Measurements from ENCODE around the gene CTBP1. TPM values are rescaled to one million over a fixed set of nuclear protein-coding genes. Genes with fewer than 3 reads are reported as not detected.

The CTBP1 gene
- total RNA-seq, 1 donor from 2014 or later = 165 TPM

- H3K36me3 Mint-ChIP-seq (ENCODE audit: low read depth, unreplicated experiment) = peaks cover 12% of the 10 kb centered on the region
- no peak for DNase-seq (ENCODE audit: low spot score)
Measured at GRCh38 chr4:1241466-1241935, 7.4 kb downstream of the CTBP1 start.

GRCh38 chr4:1240721-1241465 lies 8.0 kb downstream of the CTBP1 start:
- H3K27me3 Mint-ChIP-seq (ENCODE audit: unreplicated experiment) = peaks cover 8% of the 10 kb centered on the region
- H3K9me3 Mint-ChIP-seq (ENCODE audit: unreplicated experiment) = no peaks in the 10 kb centered on the region

More at GRCh38 chr4:1241466-1241935, 7.4 kb downstream of the CTBP1 start:
- no peak for TF ChIP-seq CTCF (IDR thresholded peaks at IDR 0.05; ENCODE audit: unreplicated experiment)
- H3K27me3 Mint-ChIP-seq (ENCODE audit: unreplicated experiment) = peaks cover 10% of the 10 kb centered on the region
- H3K9me3 Mint-ChIP-seq (ENCODE audit: unreplicated experiment) = no peaks in the 10 kb centered on the region
- peak overlapping the region; percentile 11 for H3K4me3 Mint-ChIP-seq (ENCODE audit: unreplicated experiment)
- peaks cover 20% of the 10 kb centered on the region for H3K4me1 Mint-ChIP-seq (ENCODE audit: unreplicated experiment)
- H3K27ac Mint-ChIP-seq (ENCODE audit: unreplicated experiment) = no peak overlapping the region

GRCh38 chr4:1239950-1240307 lies 9.0 kb downstream of the CTBP1 start:
- Mint-ChIP-seq H3K36me3 (ENCODE audit: low read depth, unreplicated experiment) (peaks cover 19% of the 10 kb centered on the region), H3K4me1 (ENCODE audit: unreplicated experiment) (peaks cover 9% of the 10 kb centered on the region), H3K4me3 (ENCODE audit: unreplicated experiment) (no peak overlapping the region), H3K27me3 (ENCODE audit: unreplicated experiment) (peaks cover 8% of the 10 kb centered on the region), H3K27ac (ENCODE audit: unreplicated experiment) (no peak overlapping the region), H3K9me3 (ENCODE audit: unreplicated experiment) (no peaks in the 10 kb centered on the region)
- TF ChIP-seq CTCF (IDR thresholded peaks at IDR 0.05; ENCODE audit: unreplicated experiment) = no peak
- no peak for DNase-seq (ENCODE audit: low spot score)

More at GRCh38 chr4:1240721-1241465, 8.0 kb downstream of the CTBP1 start:
- DNase-seq (ENCODE audit: low spot score) = no peak
- Mint-ChIP-seq H3K4me1 (ENCODE audit: unreplicated experiment) (peaks cover 14% of the 10 kb centered on the region), H3K36me3 (ENCODE audit: low read depth, unreplicated experiment) (peaks cover 12% of the 10 kb centered on the region), H3K4me3 (ENCODE audit: unreplicated experiment) (peak overlapping the region; percentile 11), H3K27ac (ENCODE audit: unreplicated experiment) (no peak overlapping the region)
- TF ChIP-seq CTCF (IDR thresholded peaks at IDR 0.05; ENCODE audit: unreplicated experiment) = no peak

GRCh38 chr4:1239141-1239949 lies 9.6 kb downstream of the CTBP1 start:
- DNase-seq (ENCODE audit: low spot score) = no peak
- Mint-ChIP-seq H3K4me1 (ENCODE audit: unreplicated experiment) (peaks cover 5% of the 10 kb centered on the region), H3K9me3 (ENCODE audit: unreplicated experiment) (no peaks in the 10 kb centered on the region), H3K27me3 (ENCODE audit: unreplicated experiment) (peaks cover 8% of the 10 kb centered on the region), H3K27ac (ENCODE audit: unreplicated experiment) (peak overlapping the region; percentile 26), H3K4me3 (ENCODE audit: unreplicated experiment) (peak overlapping the region; percentile 43), H3K36me3 (ENCODE audit: low read depth, unreplicated experiment) (peaks cover 24% of the 10 kb centered on the region)
- TF ChIP-seq CTCF (IDR thresholded peaks at IDR 0.05; ENCODE audit: unreplicated experiment) = no peak

- Mint-ChIP-seq H3K4me1 (ENCODE audit: unreplicated experiment) (peaks cover 4% of the 10 kb centered on the region), H3K27ac (ENCODE audit: unreplicated experiment) (peak overlapping the region; percentile 26), H3K27me3 (ENCODE audit: unreplicated experiment) (peaks cover 8% of the 10 kb centered on the region), H3K4me3 (ENCODE audit: unreplicated experiment) (peak overlapping the region; percentile 43), H3K36me3 (ENCODE audit: low read depth, unreplicated experiment) (peaks cover 29% of the 10 kb centered on the region), H3K9me3 (ENCODE audit: unreplicated experiment) (no peaks in the 10 kb centered on the region)
- no peak for TF ChIP-seq CTCF (IDR thresholded peaks at IDR 0.05; ENCODE audit: unreplicated experiment)
- no peak for DNase-seq (ENCODE audit: low spot score)
Measured at GRCh38 chr4:1238676-1239000, 10.3 kb downstream of the CTBP1 start.

Measured in endothelial cell (in vitro differentiated cells).